GM19328 (cell line): Measurements from ENCODE around the gene RGL4.
"Not testable (repeated sequence)": the region's sequence is repeated elsewhere in the genome, so short reads cannot be mapped to it uniquely, and the experiment has no call there.

Experiments used
- ATAC-seq: cut with Tn5 transposase; IDR thresholded peaks from one replicate; pipeline ENCODE4 v1.9.1; 2021; ENCODE audit warnings: mild to moderate bottlenecking, moderate library complexity; ENCODE audit not compliant: unreplicated experiment

Gene RGL4, protein sequence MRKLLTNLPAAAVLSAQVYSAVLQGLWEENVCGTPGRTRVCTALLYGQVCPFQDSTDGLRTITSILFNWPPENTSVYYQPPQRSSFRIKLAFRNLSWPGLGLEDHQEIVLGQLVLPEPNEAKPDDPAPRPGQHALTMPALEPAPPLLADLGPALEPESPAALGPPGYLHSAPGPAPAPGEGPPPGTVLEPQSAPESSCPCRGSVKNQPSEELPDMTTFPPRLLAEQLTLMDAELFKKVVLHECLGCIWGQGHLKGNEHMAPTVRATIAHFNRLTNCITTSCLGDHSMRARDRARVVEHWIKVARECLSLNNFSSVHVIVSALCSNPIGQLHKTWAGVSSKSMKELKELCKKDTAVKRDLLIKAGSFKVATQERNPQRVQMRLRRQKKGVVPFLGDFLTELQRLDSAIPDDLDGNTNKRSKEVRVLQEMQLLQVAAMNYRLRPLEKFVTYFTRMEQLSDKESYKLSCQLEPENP

DNA sequence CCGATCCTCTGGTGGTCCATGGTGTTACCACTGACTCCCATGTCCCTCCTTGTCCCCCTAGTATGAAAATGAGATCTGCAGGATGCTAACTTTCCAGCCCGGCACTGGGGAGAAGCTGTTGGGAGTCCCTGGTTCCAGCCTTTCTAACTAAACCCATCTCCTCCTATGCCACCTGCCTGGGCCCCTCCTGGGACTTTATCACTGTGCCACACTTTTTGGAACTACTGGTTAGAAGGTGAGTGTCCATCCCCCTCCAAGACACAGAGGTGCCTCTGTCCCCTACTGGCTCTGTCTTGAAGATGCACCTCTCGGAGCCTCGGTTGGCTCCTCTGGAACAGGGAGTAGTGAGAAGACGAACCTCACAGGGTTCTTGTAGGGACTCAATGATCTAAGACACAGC, at the start of gene RGL4:
TSS of gene RGL4 (plus strand) at position 301 of the 400 bp plus-strand sequence. CDS start 1,018 bp downstream, outside the sequence.
- no peak for ATAC-seq

DNA sequence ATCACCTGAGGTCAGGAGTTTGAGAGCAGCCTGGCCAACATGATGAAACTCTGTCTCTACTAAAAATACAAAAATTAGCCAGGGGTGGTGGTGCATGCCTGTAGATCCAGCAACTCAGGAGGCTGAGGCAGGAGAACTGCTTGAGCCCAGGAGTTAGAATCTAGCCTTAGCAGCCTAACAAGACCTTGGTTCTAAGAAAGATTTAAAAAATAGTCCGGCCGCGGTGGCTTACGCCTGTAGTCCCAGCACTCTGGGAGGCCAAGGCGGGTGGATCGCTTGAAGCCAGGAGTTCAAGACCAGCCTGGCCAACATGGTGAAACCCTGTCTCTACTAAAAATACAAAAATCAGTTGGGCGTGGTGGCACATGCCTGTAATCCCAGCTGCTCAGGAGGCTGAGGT, 44.3 kb upstream of the RGL4 start:
- ATAC-seq: not testable (repeated sequence)

- ATAC-seq: no peak
Measured at GRCh38 chr22:23649071-23649501, 41.7 kb upstream of the RGL4 start.

GRCh38 chr22:23651676-23652075, 39.1 kb upstream of the RGL4 start:
- no peak for ATAC-seq

DNA sequence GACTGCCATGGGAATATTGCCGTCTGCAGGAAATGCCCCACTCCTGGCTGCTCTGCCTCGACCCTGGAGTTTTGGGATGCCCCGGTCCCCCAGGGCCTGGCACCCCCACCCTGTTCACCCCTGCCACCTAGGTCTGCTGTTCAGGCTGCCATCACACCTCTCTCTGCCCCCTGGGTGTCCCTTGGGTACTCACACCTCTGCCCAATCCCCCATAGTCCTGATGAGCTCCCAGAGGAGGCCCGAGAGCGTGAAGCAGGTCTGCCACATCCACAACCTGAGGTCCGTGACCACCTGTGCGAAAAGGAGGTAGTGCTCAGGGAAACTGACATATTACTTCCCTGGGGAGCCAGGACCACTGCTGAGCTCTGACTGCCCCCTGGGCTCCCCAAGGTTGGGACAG, 38.5 kb upstream of the RGL4 start:
- ATAC-seq: no peak

DNA sequence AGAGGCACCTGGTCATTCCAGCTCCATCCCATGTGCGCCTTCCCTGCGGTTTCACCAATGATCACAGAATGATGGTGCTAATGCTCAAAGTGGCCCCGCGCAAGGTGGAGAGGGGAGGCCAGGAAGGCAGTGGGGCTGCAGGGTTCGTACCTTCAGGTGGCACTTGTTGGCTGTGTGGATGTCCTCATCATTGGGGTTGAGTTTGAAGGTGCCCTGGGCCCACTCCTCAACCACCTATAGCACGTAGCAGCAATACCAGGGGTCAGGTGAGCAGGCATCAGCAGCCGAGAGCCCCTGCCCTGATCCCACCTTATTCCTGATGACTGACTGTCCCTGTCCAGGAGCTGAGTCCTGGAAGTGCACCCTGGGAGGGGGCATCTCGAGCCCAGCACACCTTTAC, 38.1 kb upstream of the RGL4 start:
- no peak for ATAC-seq

DNA sequence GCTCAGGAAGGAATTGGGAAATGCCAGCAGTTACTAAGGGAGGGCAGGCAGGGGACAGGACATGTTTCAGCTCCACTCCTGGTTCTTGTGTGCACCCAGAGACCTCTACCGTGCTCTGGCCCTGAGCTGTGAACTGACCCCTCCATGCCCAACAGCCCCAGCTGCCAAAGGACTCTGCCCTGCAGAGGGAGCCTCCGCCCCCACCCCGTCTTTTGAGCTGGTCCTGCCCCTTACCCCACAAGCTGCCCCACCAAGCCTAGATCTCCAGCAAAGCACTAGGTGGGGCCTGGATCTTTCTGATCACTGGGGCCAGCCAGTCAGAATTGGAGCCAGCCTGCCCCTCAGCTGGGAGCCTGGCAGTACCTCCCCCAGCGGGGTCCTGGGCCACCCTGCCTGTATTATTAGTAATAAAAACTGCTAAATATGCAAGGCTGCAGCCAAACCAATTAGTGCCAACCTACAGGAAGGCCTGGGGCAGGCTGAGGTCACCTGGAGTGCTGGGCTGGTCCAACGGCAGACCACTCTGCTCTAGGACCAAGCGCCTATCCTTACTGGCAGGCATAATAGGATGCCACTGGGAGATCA, 34.8 kb upstream of the RGL4 start:
- ATAC-seq: no peak

GRCh38 chr22:23657727-23658126, 33.1 kb upstream of the RGL4 start:
- no peak for ATAC-seq

DNA sequence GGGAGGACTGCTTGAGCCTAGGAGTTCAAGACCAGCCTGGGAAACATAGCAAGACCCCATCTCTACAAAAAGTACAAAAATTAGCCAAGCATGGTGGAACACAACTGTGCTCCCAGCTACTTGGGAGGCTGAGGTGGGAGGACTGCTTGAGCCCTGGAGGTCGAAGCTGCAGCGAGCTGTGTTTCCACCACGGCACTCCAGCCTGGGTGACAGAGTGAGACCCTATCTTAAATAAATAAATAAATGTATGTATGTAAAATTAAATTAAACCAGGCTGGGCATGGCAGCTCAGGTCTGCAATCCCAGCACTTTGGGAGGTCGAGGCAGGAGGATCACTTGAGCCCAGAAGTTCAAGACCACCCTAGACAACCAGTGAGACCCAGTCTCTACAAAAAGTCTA, 30.4 kb upstream of the RGL4 start:
- not testable (repeated sequence) for ATAC-seq

- no peak for ATAC-seq
Measured at GRCh38 chr22:23670378-23671295, 20.2 kb upstream of the RGL4 start.

DNA sequence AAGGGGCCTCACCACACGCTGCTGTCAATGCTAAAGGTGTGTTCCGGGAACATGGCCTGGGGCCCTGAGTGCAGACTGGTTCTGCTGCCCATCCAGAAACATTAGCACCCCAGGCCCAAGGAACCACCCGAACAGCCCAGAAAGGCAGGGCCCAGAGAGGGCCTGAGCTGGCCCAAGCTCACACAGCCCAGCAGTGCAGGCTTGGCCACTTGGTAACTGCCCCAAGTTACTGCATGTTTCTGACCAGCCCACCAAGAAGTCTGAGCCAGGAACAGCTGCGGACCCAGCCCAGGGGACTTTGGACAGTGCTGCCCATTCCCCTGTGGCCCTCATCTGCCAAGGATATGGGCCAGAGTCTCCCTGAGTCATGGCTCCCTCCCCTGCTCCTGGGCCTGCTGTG, 19.4 kb upstream of the RGL4 start:
- ATAC-seq: not testable (repeated sequence)

DNA sequence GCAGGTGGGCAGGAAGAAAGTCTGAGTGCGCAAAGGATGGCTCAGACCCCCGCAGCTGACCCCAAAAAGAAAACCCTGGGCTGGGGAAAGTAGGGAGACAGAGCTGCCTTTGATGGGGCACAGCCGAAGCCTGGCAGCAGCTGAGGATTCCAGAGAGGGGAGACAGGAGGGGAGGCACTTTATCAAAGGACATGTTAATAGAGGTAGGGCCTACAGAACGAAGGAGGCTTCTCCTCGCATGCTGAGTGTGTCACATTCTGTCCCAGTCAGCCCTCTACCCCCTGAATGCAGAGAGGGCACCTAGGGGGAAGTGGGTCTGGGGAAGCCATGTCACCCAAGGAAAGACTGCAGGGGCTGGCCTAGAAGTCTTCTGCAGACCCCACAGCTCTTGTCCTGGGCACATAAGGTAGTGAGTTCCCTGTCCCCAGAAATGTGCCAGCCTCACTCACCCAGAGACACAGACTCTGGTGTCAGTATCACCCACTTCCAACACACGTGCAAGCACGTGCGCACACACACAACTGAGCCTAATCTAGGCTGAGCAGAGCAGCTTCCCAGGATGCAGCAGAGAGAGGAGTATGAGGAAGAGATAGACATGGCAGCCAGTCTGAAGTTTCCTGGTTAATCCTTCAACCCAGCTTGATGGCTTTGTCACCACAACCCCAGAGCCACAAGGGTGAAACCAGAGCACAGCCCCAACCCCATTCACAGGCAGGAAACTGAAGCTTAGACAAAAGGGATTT, 18.3 kb upstream of the RGL4 start:
- not testable (repeated sequence) for ATAC-seq

- no peak for ATAC-seq
Measured at GRCh38 chr22:23673050-23673620, 17.7 kb upstream of the RGL4 start.

- ATAC-seq: no peak
Measured at GRCh38 chr22:23673826-23674690, 16.8 kb upstream of the RGL4 start.

- not testable (repeated sequence) for ATAC-seq
Measured at GRCh38 chr22:23674886-23675501, 15.8 kb upstream of the RGL4 start.

GRCh38 chr22:23675502-23676415, 15.1 kb upstream of the RGL4 start:
- ATAC-seq: no peak

GRCh38 chr22:23676841-23677700, 13.7 kb upstream of the RGL4 start:
- not testable (repeated sequence) for ATAC-seq
